Liver (tissue), 3 donors: ENCODE results near the gene C2CD4C.

Experiments
- EGR1 ChIP-seq, 2 donors: IDR thresholded peaks; 2 replicates each; pipeline ENCODE4 v1.6.1; 2016 to 2018; ENCODE audit warnings: antibody characterized with exemption in 2 of 2, low read depth in 2 of 2
- GABPA ChIP-seq, 2 donors: IDR thresholded peaks in 1 of 2; conservative IDR thresholded peaks in 1 of 2; 2 replicates each; pipeline ENCODE4 v1.6.1; 2016; ENCODE audit warnings: antibody characterized with exemption in 2 of 2, mild to moderate bottlenecking in 1 of 2, moderate library complexity in 1 of 2
- RAD21 ChIP-seq, 2 donors: IDR thresholded peaks; 2 replicates each; pipeline ENCODE4 v1.6.1; 2016; ENCODE audit warnings: antibody characterized with exemption in 2 of 2, mild to moderate bottlenecking in 2 of 2
- RXRA ChIP-seq, 2 donors: IDR thresholded peaks; 2 replicates each; pipeline ENCODE4 v1.6.1; 2017 to 2018; ENCODE audit warnings: antibody characterized with exemption in 2 of 2, mild to moderate bottlenecking in 1 of 2
- TAF1 ChIP-seq: conservative IDR thresholded peaks from 2 replicates; pipeline ENCODE4 v1.6.1; 2016; ENCODE audit warnings: antibody characterized with exemption, mild to moderate bottlenecking
- YY1 ChIP-seq: IDR thresholded peaks from 2 replicates; pipeline ENCODE4 v1.6.1; 2016; ENCODE audit warnings: antibody characterized with exemption, mild to moderate bottlenecking
- TF ChIP-seq, protein P1 (sequence below): IDR thresholded peaks from 2 replicates; pipeline ENCODE4 v1.6.1; 2016; ENCODE audit warnings: antibody characterized with exemption, mild to moderate bottlenecking
- TF ChIP-seq, protein P2 (sequence below): fragments of 150-350 bp; IDR thresholded peaks from 2 replicates; pipeline ENCODE4 v1.5.1; 2017; ENCODE audit warnings: improper control_type of control experiment, low read depth, low read length; ENCODE audit not compliant: missing input control
- TF ChIP-seq, protein P3 (sequence below): IDR thresholded peaks from 2 replicates; pipeline ENCODE4 v1.6.1; 2016; ENCODE audit warnings: antibody characterized with exemption
- donor health status: healthy.
- donor health status: healthy.

DNA sequence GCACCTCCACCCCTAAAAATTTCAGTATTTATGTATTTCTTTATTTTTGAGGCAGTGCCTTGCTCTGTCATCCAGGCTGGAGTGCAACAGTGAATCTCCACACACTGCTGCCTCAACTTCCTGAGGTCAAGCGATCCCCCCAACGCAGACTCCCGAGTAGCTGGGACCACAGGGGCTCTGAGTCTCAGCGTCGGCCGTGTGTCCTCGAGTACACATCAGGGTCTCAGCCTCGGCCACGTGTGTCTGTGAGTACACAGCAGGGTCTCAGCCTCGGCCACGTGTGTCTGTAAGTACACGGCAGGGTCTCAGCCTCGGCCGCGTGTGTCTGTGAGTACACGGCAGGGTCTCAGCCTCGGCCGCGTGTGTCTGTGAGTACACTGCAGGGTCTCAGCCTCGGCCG, 21.2 kb downstream of the C2CD4C start:
- TF ChIP-seq, protein P1, sequence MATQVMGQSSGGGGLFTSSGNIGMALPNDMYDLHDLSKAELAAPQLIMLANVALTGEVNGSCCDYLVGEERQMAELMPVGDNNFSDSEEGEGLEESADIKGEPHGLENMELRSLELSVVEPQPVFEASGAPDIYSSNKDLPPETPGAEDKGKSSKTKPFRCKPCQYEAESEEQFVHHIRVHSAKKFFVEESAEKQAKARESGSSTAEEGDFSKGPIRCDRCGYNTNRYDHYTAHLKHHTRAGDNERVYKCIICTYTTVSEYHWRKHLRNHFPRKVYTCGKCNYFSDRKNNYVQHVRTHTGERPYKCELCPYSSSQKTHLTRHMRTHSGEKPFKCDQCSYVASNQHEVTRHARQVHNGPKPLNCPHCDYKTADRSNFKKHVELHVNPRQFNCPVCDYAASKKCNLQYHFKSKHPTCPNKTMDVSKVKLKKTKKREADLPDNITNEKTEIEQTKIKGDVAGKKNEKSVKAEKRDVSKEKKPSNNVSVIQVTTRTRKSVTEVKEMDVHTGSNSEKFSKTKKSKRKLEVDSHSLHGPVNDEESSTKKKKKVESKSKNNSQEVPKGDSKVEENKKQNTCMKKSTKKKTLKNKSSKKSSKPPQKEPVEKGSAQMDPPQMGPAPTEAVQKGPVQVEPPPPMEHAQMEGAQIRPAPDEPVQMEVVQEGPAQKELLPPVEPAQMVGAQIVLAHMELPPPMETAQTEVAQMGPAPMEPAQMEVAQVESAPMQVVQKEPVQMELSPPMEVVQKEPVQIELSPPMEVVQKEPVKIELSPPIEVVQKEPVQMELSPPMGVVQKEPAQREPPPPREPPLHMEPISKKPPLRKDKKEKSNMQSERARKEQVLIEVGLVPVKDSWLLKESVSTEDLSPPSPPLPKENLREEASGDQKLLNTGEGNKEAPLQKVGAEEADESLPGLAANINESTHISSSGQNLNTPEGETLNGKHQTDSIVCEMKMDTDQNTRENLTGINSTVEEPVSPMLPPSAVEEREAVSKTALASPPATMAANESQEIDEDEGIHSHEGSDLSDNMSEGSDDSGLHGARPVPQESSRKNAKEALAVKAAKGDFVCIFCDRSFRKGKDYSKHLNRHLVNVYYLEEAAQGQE = no peak
- TF ChIP-seq, protein P2, sequence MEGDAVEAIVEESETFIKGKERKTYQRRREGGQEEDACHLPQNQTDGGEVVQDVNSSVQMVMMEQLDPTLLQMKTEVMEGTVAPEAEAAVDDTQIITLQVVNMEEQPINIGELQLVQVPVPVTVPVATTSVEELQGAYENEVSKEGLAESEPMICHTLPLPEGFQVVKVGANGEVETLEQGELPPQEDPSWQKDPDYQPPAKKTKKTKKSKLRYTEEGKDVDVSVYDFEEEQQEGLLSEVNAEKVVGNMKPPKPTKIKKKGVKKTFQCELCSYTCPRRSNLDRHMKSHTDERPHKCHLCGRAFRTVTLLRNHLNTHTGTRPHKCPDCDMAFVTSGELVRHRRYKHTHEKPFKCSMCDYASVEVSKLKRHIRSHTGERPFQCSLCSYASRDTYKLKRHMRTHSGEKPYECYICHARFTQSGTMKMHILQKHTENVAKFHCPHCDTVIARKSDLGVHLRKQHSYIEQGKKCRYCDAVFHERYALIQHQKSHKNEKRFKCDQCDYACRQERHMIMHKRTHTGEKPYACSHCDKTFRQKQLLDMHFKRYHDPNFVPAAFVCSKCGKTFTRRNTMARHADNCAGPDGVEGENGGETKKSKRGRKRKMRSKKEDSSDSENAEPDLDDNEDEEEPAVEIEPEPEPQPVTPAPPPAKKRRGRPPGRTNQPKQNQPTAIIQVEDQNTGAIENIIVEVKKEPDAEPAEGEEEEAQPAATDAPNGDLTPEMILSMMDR = no peak
- TF ChIP-seq GABPA (IDR thresholded peaks at IDR 0.05 in 1 of 2, conservative IDR thresholded peaks at IDR 0.05 in 1 of 2) = no peak
- no peak for TF ChIP-seq RXRA (IDR thresholded peaks at IDR 0.05)
- TF ChIP-seq, protein P3, sequence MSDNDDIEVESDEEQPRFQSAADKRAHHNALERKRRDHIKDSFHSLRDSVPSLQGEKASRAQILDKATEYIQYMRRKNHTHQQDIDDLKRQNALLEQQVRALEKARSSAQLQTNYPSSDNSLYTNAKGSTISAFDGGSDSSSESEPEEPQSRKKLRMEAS = no peak
- TF ChIP-seq EGR1 (IDR thresholded peaks at IDR 0.05; ENCODE audit: low read depth in 2 of 2) = no peak
- no peak for TF ChIP-seq TAF1
- no peak for TF ChIP-seq RAD21 (IDR thresholded peaks at IDR 0.05)
- TF ChIP-seq YY1 = no peak
